ENCODE measurements around the gene TPPP2.

GRCh38 chr14:21060614-21061346, 30.8 kb downstream of the TPPP2 start:
- no peak for TF ChIP-seq CSDC2 (CRISPR knock-in tag; IDR thresholded peaks at IDR 0.05)
- no peak for TF ChIP-seq SNAI2 (CRISPR knock-in tag; IDR thresholded peaks at IDR 0.05)
- TF ChIP-seq ZNF565 (CRISPR knock-in tag; conservative IDR thresholded peaks at IDR 0.05; ENCODE audit: low read depth) = no peak
- TF ChIP-seq ZFP3 (CRISPR knock-in tag; IDR thresholded peaks at IDR 0.05) = no peak
- TF ChIP-seq BACH2 (CRISPR knock-in tag; IDR thresholded peaks at IDR 0.05; ENCODE audit: borderline replicate concordance) = no peak
- no peak for TF ChIP-seq GLIS3 (CRISPR knock-in tag; IDR thresholded peaks at IDR 0.05)
- no peak for TF ChIP-seq TCF4 (CRISPR knock-in tag; IDR thresholded peaks at IDR 0.05; ENCODE audit: borderline replicate concordance)
- no peak for TF ChIP-seq CREB5 (CRISPR knock-in tag; IDR thresholded peaks at IDR 0.05; ENCODE audit: low read depth)
- TF ChIP-seq ZFP30 (CRISPR knock-in tag; IDR thresholded peaks at IDR 0.05) = no peak

All from SK-N-SH treated with all-trans-retinoic acid at 6 μM for 48 hours (cell line).